Activated CD4-positive, alpha-beta T cell treated with anti-CD3 and anti-CD28 coated beads, Interleukin-2, amount 50 U/mL, for 4 hours (primary cell): ENCODE measurements around the gene ATP13A5.

Experiments used
- DNase-seq, 2 experiments: peaks; one replicate each; pipeline ENCODE4 v3.0.0-alpha.2; 2020

ATP13A5 gene

GRCh38 chr3:193344486-193344885 is 34.1 kb downstream of the ATP13A5 start:
- no peak for DNase-seq

GRCh38 chr3:193343726-193344222 is 34.8 kb downstream of the ATP13A5 start:
- no peak for DNase-seq

- no peak for DNase-seq
These were observed 36.0 kb downstream of the ATP13A5 start for GRCh38 chr3:193342551-193342950.

GRCh38 chr3:193335031-193335430 is 43.5 kb downstream of the ATP13A5 start:
- no peak for DNase-seq

- no peak for DNase-seq
These were observed 45.3 kb downstream of the ATP13A5 start for GRCh38 chr3:193333229-193333628.

GRCh38 chr3:193330555-193331204 is 47.9 kb downstream of the ATP13A5 start:
- DNase-seq: no peak

- no peak for DNase-seq
These were observed 60.8 kb downstream of the ATP13A5 start for GRCh38 chr3:193317682-193318300.

- DNase-seq: no peak
These were observed 64.4 kb downstream of the ATP13A5 start for GRCh38 chr3:193314161-193314560.

GRCh38 chr3:193313061-193313958 is 65.2 kb downstream of the ATP13A5 start:
- DNase-seq: no peak

GRCh38 chr3:193310914-193311723 is 67.4 kb downstream of the ATP13A5 start:
- DNase-seq: no peak

- DNase-seq: no peak
These were observed 73.2 kb downstream of the ATP13A5 start for GRCh38 chr3:193305356-193305755.

- DNase-seq: no peak
These were observed 77.1 kb downstream of the ATP13A5 start for GRCh38 chr3:193301433-193301832.

- DNase-seq: no peak
These were observed 81.1 kb downstream of the ATP13A5 start for GRCh38 chr3:193297421-193297820.

GRCh38 chr3:193295985-193296384 is 82.6 kb downstream of the ATP13A5 start:
- no peak for DNase-seq

- DNase-seq: no peak
These were observed 86.2 kb downstream of the ATP13A5 start for GRCh38 chr3:193292386-193292785.

GRCh38 chr3:193271101-193271840 is 107.3 kb downstream of the ATP13A5 start:
- no peak for DNase-seq

GRCh38 chr3:193270451-193270850 is 108.1 kb downstream of the ATP13A5 start:
- no peak for DNase-seq

GRCh38 chr3:193269343-193270028 is 109.1 kb downstream of the ATP13A5 start:
- no peak for DNase-seq

- no peak for DNase-seq
These were observed 115.8 kb downstream of the ATP13A5 start for GRCh38 chr3:193262707-193263106.

GRCh38 chr3:193261970-193262369 is 116.6 kb downstream of the ATP13A5 start:
- no peak for DNase-seq

- DNase-seq: no peak
These were observed 124.4 kb downstream of the ATP13A5 start for GRCh38 chr3:193253986-193254660.
